Upper lobe of right lung (tissue), 1 donor: ENCODE measurements around the gene CROCC2. TPM values are rescaled to one million over a fixed set of nuclear protein-coding genes. Genes with fewer than 3 reads are reported as not detected.

Experiments
- ATAC-seq: fragments of 200-7000 bp; cut with Tn5 transposase; one replicate; pipeline ENCODE4 v1.9.1; 2020; ENCODE audit warnings: mild to moderate bottlenecking, moderate library complexity
- DNase-seq: peaks from one replicate; pipeline ENCODE4 v3.0.0-alpha.2; 2020
- H3K27ac ChIP-seq: fragments of 200-600 bp; one replicate; pipeline ENCODE4 v1.8.0; 2022
- H3K27me3 ChIP-seq: fragments of 200-600 bp; one replicate; pipeline ENCODE4 v1.8.0; 2022; ENCODE audit warnings: mild to moderate bottlenecking
- H3K36me3 ChIP-seq: fragments of 200-600 bp; one replicate; pipeline ENCODE4 v1.8.0; 2022
- H3K4me1 ChIP-seq: fragments of 200-600 bp; one replicate; pipeline ENCODE4 v1.8.0; 2022
- H3K4me3 ChIP-seq: fragments of 200-600 bp; one replicate; pipeline ENCODE4 v1.8.0; 2022; ENCODE audit warnings: mild to moderate bottlenecking
- H3K9me3 ChIP-seq: fragments of 200-600 bp; one replicate; pipeline ENCODE4 v1.8.0; 2022
- intact Hi-C: fragments of 100-400 bp; cut with DNase I; formaldehyde crosslinking; loops from one replicate; pipeline ENCODE4 v1.11.0; 2022
- total RNA-seq: library from RNA; stranded (reverse); fragmentation: NEBNext Ultra II Directional; extraction: Animal tissue kit (Norgen Biotek cat#: 25700); gene quantifications from one replicate; pipeline ENCODE4 v1.2.1, GENCODE V29; 2021
- TF ChIP-seq, protein P1 (sequence below): fragments of 200-600 bp; IDR thresholded peaks from one replicate; pipeline ENCODE4 v1.8.0; 2022; ENCODE audit warnings: antibody characterized with exemption
- donor health status: DM: no; HTN: yes; CAD: no; lungs with severe emphysema.

CROCC2 gene
- total RNA-seq, 1 donor from 2014 or later: 0.26 TPM

DNA sequence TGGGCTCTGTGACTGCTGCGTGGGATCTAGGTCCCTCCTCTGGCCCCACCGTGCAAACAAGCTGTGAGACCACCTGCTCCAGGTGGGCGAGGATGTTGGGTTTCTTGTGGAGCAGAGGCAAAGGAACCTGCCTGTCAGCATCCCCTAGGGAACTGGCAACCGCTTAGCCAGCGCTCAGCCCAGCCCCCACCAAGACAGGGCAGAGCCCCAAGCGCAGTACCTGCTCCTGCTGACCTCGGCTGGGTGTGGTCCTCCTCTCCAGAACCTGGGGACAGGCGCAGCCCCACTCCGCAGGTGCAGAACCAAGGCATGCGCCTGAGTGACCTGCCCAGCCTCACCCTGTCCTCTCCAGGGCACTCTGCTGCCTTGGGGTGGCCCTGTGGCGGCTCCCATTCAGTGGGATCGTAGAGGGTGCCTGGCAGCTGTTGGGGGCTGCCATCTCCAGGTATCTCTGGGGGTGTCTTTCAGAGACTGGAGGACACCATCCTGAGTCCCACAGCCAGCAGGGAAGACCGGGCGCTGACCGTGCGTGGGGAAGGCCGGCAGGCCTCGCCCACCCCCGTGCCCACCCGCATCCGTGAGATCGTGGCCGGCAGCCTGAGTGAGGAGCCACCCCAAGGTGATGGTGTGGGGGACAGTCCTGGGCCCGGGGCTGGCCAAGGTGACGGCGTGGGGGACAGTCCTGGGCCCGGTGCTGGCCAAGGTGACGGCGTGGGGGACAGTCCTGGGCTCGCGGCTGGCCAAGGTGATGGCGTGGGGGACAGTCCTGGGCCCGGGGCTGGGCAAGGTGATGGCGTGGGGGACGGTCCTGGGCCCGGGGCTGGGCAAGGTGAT lies 12.3 kb downstream of the CROCC2 start:
- no peak overlapping the region for H3K4me3 ChIP-seq
- ATAC-seq: no peak
- TF ChIP-seq, protein P1, sequence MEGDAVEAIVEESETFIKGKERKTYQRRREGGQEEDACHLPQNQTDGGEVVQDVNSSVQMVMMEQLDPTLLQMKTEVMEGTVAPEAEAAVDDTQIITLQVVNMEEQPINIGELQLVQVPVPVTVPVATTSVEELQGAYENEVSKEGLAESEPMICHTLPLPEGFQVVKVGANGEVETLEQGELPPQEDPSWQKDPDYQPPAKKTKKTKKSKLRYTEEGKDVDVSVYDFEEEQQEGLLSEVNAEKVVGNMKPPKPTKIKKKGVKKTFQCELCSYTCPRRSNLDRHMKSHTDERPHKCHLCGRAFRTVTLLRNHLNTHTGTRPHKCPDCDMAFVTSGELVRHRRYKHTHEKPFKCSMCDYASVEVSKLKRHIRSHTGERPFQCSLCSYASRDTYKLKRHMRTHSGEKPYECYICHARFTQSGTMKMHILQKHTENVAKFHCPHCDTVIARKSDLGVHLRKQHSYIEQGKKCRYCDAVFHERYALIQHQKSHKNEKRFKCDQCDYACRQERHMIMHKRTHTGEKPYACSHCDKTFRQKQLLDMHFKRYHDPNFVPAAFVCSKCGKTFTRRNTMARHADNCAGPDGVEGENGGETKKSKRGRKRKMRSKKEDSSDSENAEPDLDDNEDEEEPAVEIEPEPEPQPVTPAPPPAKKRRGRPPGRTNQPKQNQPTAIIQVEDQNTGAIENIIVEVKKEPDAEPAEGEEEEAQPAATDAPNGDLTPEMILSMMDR: no peak
- H3K27me3 ChIP-seq: peaks cover 11% of the 10 kb centered on the region
- H3K36me3 ChIP-seq: no peaks in the 10 kb centered on the region
- H3K9me3 ChIP-seq: no peaks in the 10 kb centered on the region
- peak; percentile 49 for DNase-seq
- no peak overlapping the region for H3K27ac ChIP-seq
- H3K4me1 ChIP-seq: peaks cover 27% of the 10 kb centered on the region
- intact Hi-C loops: no loop called here

- peak; percentile 60 for DNase-seq
- H3K4me3 ChIP-seq: no peak overlapping the region
- ATAC-seq: no peak
- peaks cover 11% of the 10 kb centered on the region for H3K27me3 ChIP-seq
- no peaks in the 10 kb centered on the region for H3K36me3 ChIP-seq
- peaks cover 19% of the 10 kb centered on the region for H3K4me1 ChIP-seq
- TF ChIP-seq, protein P1: no peak
- no peaks in the 10 kb centered on the region for H3K9me3 ChIP-seq
- intact Hi-C loops: no loop called here
- H3K27ac ChIP-seq: no peak overlapping the region
Measured at GRCh38 chr2:240919161-240919781, 13.1 kb downstream of the CROCC2 start.

- H3K27me3 ChIP-seq: peaks cover 9% of the 10 kb centered on the region
- intact Hi-C loops: no loop called here
- ATAC-seq (no peak), DNase-seq (peak; percentile 61)
- H3K36me3 ChIP-seq: no peaks in the 10 kb centered on the region
- TF ChIP-seq, protein P1: no peak
- peaks cover 15% of the 10 kb centered on the region for H3K4me1 ChIP-seq
- H3K9me3 ChIP-seq: no peaks in the 10 kb centered on the region
- no peak overlapping the region for H3K4me3 ChIP-seq
- H3K27ac ChIP-seq: no peak overlapping the region
Measured at GRCh38 chr2:240919786-240920782, 13.9 kb downstream of the CROCC2 start.

- DNase-seq: peak; percentile 62
- Histone ChIP-seq H3K9me3 (no peaks in the 10 kb centered on the region), H3K4me3 (no peak overlapping the region), H3K36me3 (no peaks in the 10 kb centered on the region), H3K4me1 (peaks cover 12% of the 10 kb centered on the region), H3K27me3 (peaks cover 2% of the 10 kb centered on the region), H3K27ac (no peak overlapping the region)
- intact Hi-C loops: no loop called here
- TF ChIP-seq, protein P1: no peak
- ATAC-seq: no peak
Measured at GRCh38 chr2:240920783-240921231, 14.7 kb downstream of the CROCC2 start.

DNA sequence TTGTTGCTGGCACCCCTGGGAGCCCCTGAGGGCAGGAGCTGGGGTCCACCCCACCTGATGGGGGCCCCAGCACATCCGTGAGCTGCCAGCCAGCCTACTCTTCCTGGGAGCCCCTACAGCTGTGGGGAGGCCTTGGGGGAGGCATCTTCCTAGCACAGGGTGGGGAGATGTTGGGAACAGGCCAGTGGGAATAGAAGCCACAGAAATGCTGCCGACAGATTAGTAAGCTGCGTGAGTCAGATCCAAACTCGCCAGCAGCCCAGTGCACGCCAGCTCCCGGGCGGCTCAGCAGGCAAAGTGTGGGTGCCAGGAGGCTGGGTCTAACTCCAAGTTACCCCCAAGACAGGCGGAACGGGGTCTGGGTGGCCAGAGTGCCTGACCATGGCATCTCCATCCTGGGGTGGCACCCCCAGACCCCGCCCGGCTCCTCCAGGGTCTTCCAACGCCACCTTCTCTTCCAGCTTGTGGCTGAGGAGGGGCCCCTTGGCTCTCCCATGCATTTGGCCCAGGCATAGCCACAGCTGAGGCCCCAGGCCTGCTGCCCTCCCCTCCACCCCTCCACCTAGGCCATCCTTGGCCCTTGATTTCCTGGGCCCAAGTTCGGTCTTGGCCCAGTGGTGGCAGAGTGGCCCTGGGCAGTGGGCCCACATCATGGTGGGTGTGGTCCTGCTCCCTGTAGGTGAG lies 15.3 kb downstream of the CROCC2 start:
- intact Hi-C loops: no loop called here
- TF ChIP-seq, protein P1: no peak
- ATAC-seq: no peak
- peaks cover 9% of the 10 kb centered on the region for H3K4me1 ChIP-seq
- H3K9me3 ChIP-seq: no peaks in the 10 kb centered on the region
- H3K27ac ChIP-seq: no peak overlapping the region
- no peak overlapping the region for H3K4me3 ChIP-seq
- H3K27me3 ChIP-seq: no peaks in the 10 kb centered on the region
- H3K36me3 ChIP-seq: no peaks in the 10 kb centered on the region
- peak; percentile 60 for DNase-seq
